HG02588 (cell line): Measurements from ENCODE around the gene MRC2.
"Not testable (repeated sequence)": the region's sequence is repeated elsewhere in the genome, so short reads cannot be mapped to it uniquely, and the experiment has no call there.

ENCODE experiments used
- ATAC-seq: cut with Tn5 transposase; IDR thresholded peaks from one replicate; pipeline ENCODE4 v1.9.1; 2021; ENCODE audit warnings: mild to moderate bottlenecking, moderate library complexity; ENCODE audit not compliant: unreplicated experiment

Gene MRC2, protein sequence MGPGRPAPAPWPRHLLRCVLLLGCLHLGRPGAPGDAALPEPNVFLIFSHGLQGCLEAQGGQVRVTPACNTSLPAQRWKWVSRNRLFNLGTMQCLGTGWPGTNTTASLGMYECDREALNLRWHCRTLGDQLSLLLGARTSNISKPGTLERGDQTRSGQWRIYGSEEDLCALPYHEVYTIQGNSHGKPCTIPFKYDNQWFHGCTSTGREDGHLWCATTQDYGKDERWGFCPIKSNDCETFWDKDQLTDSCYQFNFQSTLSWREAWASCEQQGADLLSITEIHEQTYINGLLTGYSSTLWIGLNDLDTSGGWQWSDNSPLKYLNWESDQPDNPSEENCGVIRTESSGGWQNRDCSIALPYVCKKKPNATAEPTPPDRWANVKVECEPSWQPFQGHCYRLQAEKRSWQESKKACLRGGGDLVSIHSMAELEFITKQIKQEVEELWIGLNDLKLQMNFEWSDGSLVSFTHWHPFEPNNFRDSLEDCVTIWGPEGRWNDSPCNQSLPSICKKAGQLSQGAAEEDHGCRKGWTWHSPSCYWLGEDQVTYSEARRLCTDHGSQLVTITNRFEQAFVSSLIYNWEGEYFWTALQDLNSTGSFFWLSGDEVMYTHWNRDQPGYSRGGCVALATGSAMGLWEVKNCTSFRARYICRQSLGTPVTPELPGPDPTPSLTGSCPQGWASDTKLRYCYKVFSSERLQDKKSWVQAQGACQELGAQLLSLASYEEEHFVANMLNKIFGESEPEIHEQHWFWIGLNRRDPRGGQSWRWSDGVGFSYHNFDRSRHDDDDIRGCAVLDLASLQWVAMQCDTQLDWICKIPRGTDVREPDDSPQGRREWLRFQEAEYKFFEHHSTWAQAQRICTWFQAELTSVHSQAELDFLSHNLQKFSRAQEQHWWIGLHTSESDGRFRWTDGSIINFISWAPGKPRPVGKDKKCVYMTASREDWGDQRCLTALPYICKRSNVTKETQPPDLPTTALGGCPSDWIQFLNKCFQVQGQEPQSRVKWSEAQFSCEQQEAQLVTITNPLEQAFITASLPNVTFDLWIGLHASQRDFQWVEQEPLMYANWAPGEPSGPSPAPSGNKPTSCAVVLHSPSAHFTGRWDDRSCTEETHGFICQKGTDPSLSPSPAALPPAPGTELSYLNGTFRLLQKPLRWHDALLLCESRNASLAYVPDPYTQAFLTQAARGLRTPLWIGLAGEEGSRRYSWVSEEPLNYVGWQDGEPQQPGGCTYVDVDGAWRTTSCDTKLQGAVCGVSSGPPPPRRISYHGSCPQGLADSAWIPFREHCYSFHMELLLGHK (N-terminal part only)

DNA sequence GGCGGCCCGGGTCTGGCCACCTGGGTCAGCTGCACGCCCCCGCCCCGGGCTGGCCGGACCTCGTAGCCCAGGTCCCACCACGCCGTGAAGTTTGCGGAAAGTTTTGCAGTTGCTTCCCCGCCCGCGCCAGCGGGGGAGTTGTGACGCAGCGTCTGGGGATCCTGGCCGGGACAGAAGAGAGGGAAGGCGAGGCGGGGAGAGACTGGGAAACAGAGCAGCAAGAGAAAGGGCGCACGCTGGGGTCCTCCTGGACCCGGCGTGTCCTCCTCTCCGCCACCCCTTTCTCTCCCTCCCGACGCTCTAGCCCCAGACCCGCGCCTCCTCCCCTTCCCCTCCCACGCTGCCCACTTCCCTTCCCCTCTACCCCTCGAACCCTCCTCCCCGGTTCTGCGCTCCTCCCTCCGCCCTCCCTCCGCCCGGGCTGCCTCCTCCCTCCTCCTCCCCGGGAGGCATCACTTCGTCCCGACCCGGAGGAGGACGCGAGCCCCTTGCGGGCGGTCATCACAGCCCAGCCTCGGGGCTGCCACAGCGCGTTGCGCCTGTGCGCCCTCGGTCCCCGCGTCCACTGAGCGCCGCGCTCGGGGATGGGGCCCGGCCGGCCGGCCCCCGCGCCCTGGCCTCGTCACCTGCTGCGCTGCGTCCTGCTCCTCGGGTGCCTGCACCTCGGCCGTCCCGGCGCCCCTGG is at the start of gene MRC2:
MRC2 (plus strand) TSS at position 452 of the 685 bp plus-strand sequence; CDS start at position 585, 133 bp downstream.
- ATAC-seq: no peak

DNA sequence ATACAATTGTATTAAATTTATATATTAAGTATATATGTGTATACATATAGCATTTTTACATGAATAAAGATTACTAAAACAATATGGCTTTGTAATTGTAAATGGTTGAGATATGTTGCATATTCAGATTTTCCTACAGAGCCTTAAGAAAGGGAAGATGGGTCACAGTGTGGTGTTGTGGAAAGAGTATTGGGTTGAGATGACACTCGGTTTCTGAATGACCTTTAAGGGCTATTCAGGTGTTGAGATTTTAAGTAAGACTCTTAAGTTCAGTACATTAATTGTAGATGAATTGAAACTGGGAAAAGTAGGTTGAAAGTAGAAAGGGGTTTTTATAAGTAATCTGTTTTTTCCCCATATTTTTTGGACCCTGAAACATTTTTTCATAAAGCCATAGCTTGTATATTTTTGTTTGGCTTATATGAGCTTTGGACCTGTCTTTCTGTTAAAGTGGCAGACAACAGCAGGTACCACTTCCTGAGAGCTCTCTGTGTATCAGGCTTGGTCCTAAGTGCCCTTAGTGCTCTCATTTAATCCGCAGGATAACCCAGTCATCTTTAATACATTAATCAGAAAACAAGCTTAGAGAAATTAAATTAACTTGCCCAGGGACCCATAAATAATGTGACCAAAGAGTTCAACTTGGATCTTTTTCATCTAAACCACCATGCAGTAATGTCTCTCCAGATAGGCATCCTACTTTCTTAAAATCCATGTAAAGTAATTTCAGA is 48.5 kb upstream of the MRC2 start:
- ATAC-seq: no peak

DNA sequence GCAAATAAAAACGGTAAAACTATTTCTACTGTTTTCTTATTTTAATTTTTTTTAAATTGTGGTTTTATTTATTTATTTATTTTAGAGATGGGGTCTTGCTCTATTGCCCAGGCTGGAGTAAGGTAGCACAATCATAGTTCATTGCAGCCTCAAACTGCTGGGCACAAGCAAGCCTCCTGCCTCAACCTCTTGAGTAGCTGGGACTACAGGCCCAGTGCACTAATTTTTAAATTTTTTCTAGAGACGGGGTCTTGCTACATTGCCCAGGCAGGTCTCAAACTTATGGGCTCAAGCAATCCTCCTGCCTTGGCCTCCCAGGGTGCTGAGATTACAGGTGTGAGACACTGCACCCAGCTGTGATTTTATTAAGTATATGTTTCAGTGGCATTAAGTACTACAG is 46.5 kb upstream of the MRC2 start:
- ATAC-seq: no peak

DNA sequence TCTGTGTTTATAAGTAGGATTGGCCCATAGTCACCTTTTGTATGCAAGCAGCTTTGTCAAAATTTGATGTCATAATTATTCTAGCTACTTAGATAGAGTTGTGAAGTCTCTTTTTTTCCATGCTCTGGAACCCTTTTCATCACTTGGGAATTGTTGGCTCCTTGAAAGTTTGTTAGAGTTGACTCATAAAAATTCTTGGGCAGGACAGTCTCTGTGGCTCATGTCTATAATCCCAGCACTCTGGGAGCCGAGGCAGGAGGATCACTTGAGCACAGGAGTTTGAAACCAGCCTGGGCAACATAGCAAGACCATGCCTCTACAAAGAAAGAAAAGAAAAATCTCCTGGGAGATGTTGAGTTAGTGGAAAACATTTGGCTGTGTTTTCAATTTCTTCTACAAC is 45.7 kb upstream of the MRC2 start:
- no peak for ATAC-seq

DNA sequence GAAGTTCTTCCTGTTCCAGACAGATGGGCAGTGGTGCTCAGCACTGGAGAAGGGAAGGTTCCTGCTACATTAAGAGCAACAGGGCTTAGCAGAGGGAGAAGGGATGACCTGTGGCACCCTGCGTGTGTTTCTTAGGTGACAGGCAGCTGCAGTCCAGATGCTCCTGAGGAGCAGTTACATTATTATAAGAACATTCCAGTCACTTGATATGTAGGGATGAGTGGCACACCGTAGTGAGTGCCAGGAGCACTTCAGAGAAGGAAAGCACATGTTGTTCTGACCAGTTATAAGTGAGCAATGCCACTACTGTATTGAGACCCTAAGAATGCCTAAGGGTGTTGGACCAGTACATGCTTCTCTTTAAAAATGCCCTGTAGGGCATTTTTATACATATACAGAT is 39.9 kb upstream of the MRC2 start:
- ATAC-seq: no peak

DNA sequence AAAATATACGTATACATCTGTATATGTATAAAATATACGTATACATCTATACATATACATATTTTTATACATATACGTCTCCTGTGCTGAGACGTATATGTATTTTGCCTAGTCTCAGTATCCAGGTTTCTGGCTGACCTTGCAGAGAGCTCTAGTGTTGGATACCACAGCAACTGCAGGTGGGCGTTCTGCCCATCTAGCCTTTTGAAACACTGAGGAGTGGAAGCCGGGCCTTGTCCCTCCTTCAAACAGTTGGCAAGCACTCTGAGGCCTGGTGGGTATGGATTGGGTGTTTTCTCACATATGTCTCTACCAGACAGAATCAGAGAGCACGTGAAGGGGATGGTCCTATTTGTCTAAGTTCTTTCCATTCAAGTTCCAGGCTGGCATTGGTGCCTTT is 39.4 kb upstream of the MRC2 start:
- ATAC-seq: no peak

DNA sequence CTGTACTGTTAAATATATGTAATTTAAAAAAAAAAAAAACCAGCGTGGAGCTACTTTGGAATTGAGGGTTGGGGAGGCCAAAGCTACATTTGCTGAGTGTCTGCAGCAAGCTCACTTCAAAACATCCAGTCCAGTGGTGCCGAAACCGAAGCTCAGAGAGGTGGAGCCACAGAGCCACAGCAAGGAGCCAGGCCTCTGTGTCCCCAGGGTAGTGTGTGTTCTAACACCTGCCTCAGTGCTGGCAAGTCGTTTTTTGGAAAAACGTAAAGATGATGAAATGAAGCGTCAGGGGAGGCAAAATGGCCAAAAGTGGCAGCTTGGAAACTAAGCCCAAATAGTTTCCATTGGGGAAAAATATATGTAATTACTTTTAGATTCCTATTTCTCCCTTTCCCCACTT is 36.1 kb upstream of the MRC2 start:
- ATAC-seq: no peak

DNA sequence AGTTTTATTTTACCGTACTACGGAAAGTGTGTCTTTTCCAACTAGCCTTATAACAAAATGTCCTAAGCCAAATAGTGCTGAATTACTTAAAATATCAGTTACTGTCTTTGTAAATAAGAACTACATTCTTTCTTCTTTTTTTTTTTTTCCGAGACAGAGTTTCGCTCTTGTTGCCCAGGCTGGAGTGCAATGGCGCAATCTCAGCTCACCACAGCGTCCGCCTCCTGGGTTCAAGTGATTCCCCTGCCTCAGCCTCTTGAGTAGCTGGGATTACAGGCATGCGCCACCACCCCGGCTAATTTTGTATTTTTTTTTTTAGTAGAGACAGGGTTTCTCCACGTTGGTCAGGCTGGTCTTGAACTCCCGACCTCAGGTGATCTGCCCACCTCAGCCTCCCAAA is 35.6 kb upstream of the MRC2 start:
- ATAC-seq: not testable (repeated sequence)

DNA sequence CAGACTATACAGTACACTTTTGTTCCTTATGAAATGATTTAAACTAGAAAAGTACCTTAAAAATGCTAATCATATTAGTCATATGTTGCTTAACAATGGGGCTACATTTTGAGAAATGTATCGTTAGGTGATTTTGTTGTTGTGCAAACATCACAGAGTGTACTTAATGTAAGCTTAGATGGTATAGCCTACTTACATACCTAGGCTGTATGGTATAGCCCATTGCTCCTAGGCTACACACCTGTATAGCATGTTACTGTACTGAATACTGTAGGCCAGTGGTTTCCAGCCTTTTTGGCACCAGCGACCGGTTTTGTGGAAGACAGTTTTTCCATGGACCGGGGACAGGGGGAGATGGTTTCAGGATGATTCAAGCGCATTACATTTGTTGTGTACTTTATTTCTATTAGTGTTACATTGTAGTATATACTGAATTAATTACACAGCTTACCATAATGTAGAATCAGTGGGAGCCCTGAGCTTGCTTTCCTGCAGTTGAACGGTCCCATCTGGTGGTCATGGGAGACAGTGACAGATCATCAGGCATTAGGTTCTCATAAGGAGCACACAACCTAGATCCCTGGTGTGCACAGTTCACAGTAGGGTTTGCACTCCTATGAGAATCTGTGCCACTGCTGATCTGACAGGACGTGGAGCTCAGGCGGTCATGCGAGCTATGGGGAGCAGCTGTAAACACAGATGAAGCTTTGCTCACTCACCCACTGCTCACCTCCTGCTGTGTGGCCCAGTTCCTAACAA is 35.0 kb upstream of the MRC2 start:
- no peak for ATAC-seq

DNA sequence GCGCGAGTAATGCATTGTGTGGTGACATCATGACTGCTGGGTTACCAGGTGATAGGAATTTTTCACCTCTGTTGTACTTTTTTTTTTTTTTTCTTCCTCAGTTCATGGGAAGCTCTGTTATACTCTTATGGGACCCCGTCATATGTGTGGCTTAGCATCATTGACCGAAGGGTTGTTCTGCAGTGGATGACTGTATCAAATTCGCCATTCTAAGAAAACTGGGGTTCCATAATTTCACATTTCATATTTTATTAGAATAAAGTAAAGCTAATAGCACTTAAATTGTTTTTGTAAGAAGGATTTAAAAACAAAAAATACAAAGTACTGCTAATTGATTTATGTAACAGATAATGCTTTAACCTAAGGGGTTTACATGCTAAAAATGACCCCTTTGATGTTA is 32.0 kb upstream of the MRC2 start:
- ATAC-seq: no peak

DNA sequence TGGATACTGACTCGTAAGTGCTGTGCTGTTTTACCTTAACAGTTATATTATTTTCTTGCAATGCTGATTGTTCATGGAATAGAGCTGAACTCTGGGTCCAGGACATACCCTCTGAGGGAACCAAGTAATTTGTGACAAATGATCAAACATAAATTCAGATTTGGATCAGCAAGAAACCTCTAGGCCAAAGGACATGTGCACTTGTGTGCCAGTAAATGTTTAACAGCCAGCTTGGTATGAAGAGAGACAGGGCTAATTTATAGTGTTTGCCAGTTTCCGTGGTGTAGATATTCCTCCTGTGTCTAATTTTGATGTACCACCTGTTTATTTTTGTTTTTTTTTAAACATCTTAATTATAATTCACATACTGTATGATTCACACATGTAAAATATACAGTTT is 30.8 kb upstream of the MRC2 start:
- ATAC-seq: no peak

DNA sequence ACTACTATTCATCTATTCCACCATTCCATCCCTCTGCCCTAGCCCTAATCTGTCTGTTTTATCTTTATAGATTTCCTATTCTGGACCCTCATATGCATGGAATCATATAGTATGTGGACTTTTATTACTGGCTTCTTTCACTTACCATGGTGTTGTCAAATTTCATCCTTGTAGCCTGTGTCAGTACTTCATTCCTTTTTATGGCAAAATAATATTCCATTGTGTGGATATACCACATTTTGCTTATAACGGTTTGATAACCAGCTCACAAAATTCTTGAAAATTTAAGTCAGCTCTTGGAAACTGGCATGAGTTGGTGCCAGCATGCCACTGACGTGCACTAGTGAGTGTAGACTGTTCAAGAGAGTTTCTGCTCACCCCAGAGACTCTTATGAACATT is 30.3 kb upstream of the MRC2 start:
- no peak for ATAC-seq

DNA sequence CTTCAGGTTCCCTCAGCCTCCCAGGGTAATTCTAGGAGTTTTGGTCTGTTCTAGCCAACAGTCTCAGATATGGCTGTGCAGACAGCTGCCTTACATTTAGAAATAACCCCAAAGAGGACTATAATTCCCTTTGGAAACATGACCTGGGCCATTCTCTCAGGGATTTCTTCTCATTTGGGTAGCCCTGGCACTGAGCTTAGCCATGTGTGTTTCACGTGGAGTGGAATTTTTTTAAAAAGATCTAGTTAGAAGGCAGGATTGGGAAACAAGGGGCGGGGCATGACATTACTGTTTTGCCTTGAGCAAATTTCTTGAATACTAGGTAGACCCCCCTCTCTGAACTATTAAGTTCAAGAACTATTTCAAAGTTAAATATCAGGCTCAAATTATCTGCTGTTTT is 29.6 kb upstream of the MRC2 start:
- ATAC-seq: no peak

DNA sequence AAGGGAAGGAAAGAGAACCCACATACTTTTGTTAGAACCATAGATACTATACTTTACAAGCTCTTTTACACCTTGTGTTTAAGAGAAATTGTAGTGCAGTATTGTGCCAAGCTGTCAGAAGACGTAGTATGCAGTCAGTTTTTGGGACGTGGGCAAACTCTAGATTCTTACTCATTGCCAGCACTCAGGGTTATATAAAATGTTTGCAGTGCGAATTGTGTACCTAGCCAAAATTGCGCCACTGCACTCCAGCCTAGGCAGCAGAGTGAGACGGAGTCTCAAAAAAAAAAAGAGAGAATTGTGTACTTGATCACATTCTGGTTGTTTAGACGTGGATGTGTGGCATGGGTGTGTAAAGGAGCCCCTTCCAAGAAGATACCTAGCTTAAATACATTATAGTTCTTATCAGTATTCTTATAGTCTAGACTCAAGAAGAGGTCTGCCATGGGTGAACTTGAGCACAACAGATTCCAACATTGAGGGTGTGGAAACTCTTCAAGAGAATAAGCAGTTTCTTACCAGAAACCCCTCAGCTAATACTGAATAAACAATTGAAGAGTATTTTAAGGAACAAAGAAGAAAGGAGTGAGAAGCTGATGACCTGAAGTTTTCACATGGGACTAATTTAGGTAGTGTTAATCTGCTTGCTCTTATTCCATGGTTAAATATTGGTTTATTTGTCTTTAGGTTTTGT is 27.4 kb upstream of the MRC2 start:
- no peak for ATAC-seq

DNA sequence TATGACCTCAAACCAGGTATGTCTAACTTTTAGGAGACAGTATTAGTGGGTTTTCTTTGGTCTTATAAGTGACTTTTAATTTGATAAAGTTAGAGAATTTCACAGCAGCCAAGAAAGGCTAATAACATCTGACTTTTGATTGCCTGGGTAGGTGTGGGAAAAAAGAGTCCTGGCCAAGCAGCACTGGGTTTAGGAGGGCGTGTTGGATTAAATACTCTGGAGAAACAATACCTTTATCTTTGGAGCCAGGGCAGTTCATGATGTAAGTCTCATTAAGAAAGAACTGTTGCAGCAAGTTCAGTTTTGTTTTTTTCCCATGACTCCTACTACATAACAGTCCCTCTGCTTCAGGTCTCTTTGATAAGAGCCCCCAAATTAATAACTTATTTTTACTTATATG is 26.7 kb upstream of the MRC2 start:
- no peak for ATAC-seq

DNA sequence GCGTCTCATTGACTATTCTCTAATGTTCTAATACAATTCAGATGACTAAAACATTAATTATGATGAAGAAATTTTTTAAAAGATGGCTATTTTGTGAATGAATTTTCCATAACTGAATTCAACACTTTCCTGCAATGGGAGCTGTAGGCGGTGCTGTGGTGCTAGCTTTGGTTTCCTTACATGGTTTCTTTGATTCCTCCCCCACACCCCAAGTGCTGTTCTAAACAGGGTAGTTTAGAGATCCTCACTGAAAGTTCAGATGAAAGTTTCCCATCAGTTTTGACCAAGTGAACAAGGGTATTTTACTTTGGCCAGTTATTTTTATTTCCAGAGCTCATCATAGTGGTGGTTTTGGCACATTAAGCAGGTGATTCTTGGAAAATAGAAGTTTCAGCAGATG is 26.0 kb upstream of the MRC2 start:
- no peak for ATAC-seq

DNA sequence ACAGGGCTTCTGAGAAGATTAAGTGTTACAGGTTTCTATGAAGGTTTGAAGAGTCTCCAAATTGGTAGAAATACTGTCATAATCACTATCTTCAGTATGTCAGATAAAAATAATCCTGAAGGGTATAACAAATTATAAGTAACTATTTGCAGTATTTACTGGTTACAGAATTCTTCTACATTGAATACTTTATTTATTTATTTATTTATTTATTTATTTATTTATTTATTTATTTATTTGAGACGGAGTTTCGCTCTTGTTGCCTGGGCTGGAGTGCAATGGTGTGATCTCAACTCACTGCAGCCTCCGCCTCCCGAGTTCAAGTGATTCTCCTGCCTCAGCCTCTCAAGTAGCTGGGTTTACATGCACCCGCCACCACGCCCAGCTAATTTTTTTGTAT is 23.7 kb upstream of the MRC2 start:
- not testable (repeated sequence) for ATAC-seq

DNA sequence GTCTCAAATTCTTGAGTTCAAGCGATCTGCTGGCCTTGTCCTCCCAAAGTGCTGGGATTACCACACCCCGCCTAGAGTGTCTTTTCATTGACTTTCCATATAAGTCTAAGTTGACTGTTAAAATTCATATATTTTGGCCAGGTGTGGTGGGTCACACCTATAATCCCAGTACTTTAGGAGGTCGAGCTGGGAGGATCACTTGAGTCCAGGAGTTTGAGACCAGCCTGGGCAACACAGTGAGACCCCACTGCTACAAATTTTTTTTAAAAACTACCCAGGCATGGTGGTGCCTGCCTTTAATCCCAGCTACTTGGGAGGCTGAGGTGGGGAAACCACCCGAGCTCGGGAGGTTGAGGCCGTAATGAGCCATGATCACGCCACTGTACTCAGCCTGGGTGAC is 21.9 kb upstream of the MRC2 start:
- ATAC-seq: no peak

DNA sequence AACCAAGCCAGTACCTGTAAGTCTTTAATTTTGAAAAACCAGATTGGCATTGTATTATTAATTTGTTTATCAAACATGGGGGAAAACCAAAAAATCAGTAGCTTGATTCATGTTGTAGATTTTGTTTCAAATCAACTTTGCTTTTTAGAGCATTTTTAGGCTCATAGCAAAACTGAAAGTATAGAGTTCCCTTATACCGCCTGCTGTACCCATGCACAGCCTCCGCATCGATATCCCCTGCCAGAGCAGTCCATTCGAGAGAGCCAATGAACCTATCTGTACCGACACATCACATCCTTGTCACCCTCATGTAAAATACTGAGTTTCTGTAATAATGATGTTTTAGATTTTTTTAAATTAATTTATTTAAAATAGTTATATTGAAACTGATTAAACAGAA is 16.2 kb upstream of the MRC2 start:
- peak; percentile 69 for ATAC-seq
